Spleen (tissue), 11 donors: ENCODE measurements around the gene FAM25A. TPM values are rescaled to one million over a fixed set of nuclear protein-coding genes. Genes with fewer than 3 reads are reported as not detected.
"Not testable (repeated sequence)": the region's sequence is repeated elsewhere in the genome, so short reads cannot be mapped to it uniquely, and the experiment has no call there.

ENCODE experiments used
- DNase-seq: peaks from one replicate; pipeline ENCODE4 v3.0.0-alpha.2; 2020
- H3K27ac ChIP-seq, 8 donors: fragments of 200-600 bp; sonication (generic) in 7 of 8; 1 replicate in 4 of 8; 2 replicates in 4 of 8; pipeline versions ENCODE4 v1.5.0 to v1.8.0; 2016 to 2021; ENCODE audit warnings: inconsistent platforms in 4 of 8, mild to moderate bottlenecking in 4 of 8, moderate library complexity in 1 of 8
- H3K27me3 ChIP-seq, 7 donors: fragments of 200-600 bp; sonication (generic) in 6 of 7; replicated peaks in 1 of 7; 1 replicate in 4 of 7; 2 replicates in 3 of 7; pipeline versions ENCODE4 v1.5.0 to v1.8.0; 2016 to 2021; ENCODE audit warnings: inconsistent platforms in 3 of 7, mild to moderate bottlenecking in 1 of 7
- H3K36me3 ChIP-seq, 6 donors: fragments of 200-600 bp; sonication (generic) in 5 of 6; 1 replicate in 4 of 6; 2 replicates in 2 of 6; pipeline versions ENCODE4 v1.5.0 to v1.8.0; 2016 to 2021; ENCODE audit warnings: inconsistent platforms in 2 of 6
- H3K4me1 ChIP-seq, 6 donors: fragments of 200-600 bp; sonication (generic) in 5 of 6; 1 replicate in 3 of 6; 2 replicates in 3 of 6; pipeline versions ENCODE4 v1.5.0 to v1.8.0; 2016 to 2021; ENCODE audit warnings: inconsistent platforms in 3 of 6
- H3K4me3 ChIP-seq, 8 donors: fragments of 200-600 bp; sonication (generic) in 7 of 8; 1 replicate in 4 of 8; 2 replicates in 4 of 8; pipeline versions ENCODE4 v1.5.0 to v1.8.0; 2016 to 2021; ENCODE audit warnings: inconsistent platforms in 4 of 8, mild to moderate bottlenecking in 4 of 8, moderate library complexity in 2 of 8
- H3K9me3 ChIP-seq, 8 donors: fragments of 200-600 bp; sonication (generic) in 7 of 8; 1 replicate in 4 of 8; 2 replicates in 4 of 8; pipeline versions ENCODE4 v1.5.0 to v1.8.0; 2016 to 2021; ENCODE audit warnings: inconsistent platforms in 4 of 8
- POLR2A ChIP-seq, 3 donors: fragments of 450-650 bp; IDR thresholded peaks; one replicate each; pipeline ENCODE4 v1.5.1; 2017; ENCODE audit warnings: antibody characterized with exemption in 3 of 3, mild to moderate bottlenecking in 1 of 3
- POLR2AphosphoS5 ChIP-seq, 3 donors: sonication (generic); formaldehyde crosslinking; IDR thresholded peaks; one replicate each; pipeline ENCODE4 v1.5.1; 2017; ENCODE audit warnings: antibody characterized with exemption in 3 of 3
- WGBS, 5 donors: extraction: QIAGEN DNeasy Blood & Tissue Kit in 3 of 5; methylation state at CpG; one replicate each; pipeline versions ENCODE4 v1.1.5 to v1.1.7; 2013 to 2018; 5-methylcytosine and 5-hydroxymethylcytosine counted together
- intact Hi-C: fragments of 100-400 bp; cut with DNase I; formaldehyde crosslinking; loops from one replicate; pipeline ENCODE4 v1.15.0; 2023; ENCODE audit warnings: low total_unique reads
- polyA plus RNA-seq, 3 donors: library from polyadenylated mRNA; stranded (reverse); fragments of 200-250 nt; gene quantifications; one replicate each; pipeline ENCODE4 v1.2.1, GENCODE V29; 2013
- total RNA-seq, 7 donors: library from RNA; depleted of rRNA in 3 of 7; stranded (reverse); fragments of >200 nt in 3 of 7; fragmentation: NEBNext Ultra II Directional in 4 of 7; extraction: Animal tissue kit (Norgen Biotek cat#: 25700) in 4 of 7; gene quantifications; one replicate each; pipeline versions ENCODE4 v1.1.0 to v1.2.1, GENCODE V29; 2016 to 2021
- TF ChIP-seq, protein P1 (sequence below), 11 experiments: fragments of 200-600 bp in 7 of 11; fragments of 450-650 bp in 4 of 11; sonication (generic) in 4 of 11; IDR thresholded peaks in 8 of 11; conservative IDR thresholded peaks in 3 of 11; 1 replicate in 7 of 11; 2 replicates in 4 of 11; pipeline versions ENCODE4 v1.4.0 to v1.8.0; 2016 to 2021; ENCODE audit warnings: antibody characterized with exemption in 11 of 11, inconsistent platforms in 4 of 11, mild to moderate bottlenecking in 1 of 11
- donor health status: healthy with polysubstance abuse.
- donor health status: DM: no; HTN: no; CAD: no; lungs with moderate emphysema.
- donor health status: DM: no; HTN: no; CAD: no.
- donor health status: Bipolar disorder and iron deficiency.
- donor health status: healthy.
- donor health status: DM: no; HTN: no; CAD: no.
- donor health status: DM: yes; HTN: yes; CAD: no.

Gene FAM25A
- total and polyA plus RNA-seq, 10 donors = not detected

DNA sequence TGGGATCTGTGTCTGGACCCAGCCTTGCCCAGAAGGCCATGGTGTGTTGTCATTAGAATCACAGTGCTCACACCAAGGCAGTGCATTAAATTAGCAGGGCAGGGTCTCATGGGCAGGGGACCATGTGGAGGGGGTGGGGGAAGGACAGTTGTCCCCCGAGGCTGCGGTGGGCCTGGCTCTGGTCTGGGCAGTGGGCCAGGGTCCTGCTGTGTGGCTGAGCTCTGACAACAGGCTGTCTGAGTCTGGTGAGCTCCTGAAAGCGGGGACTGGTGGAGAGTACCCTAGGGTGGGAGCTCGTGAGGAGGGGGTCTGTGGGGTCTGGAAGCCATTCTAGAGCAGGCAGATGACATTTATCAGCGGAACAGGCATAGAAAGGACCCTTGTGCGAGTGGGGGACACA, 2.0 kb upstream of the FAM25A start:
- intact Hi-C loops, H3K9me3 ChIP-seq, H3K36me3 ChIP-seq, H3K27me3 ChIP-seq, H3K4me1 ChIP-seq, DNase-seq, H3K27ac ChIP-seq, H3K4me3 ChIP-seq: not testable (repeated sequence)
- 76 to 88% (median 85%) methylated on average over 4 to 6 of the region's 6 CpGs for WGBS, 5 donors

DNA sequence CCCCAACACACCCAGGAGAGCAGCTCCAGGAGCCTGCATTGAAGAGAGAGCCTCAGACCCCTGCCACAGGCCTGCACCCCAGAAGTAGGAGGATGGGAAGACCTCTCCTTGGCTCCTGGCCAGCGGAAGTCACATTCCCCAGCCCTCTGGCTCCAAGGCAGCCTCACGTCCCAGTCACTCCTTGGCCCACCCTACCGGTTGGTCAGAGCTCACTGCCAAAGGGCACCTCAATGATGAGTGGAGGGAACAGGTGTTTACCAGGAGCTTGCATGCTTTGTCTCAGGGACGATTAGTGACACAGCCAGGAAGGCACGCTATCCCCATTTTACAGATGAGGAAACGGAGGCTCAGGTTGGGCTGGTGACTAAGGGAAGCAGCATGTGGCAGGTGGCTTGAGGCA, 1.0 kb upstream of the FAM25A start:
- intact Hi-C loops, H3K27ac ChIP-seq, H3K9me3 ChIP-seq, H3K4me1 ChIP-seq, H3K27me3 ChIP-seq, DNase-seq, H3K4me3 ChIP-seq, H3K36me3 ChIP-seq: not testable (repeated sequence)
- WGBS, 5 donors = 88 to 94% (median 92%) methylated on average over 2 to 6 of the region's 6 CpGs

DNA sequence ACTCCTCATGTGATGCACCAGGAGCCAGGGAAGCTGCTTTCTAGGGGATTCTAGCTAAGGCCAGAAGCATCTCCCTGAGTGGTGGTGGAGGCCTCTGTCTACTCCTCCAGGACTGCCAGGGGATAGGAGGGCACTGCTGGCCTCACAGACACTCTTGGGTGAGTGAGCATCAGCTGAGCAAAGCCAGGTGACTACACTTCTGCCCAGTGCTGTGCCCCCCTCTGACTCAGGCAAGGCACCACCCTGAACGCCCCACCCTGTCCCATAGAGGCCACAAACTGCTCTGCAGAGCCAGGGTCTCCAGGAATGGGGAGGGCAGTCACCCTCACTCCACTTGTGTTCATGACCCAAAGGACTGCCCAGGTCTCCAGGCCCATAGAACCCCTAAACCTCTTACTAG, 590 bp upstream of the FAM25A start:
- WGBS, 5 donors = 71 to 92% (median 87%) methylated on average over 1 of the region's 1 CpG; no CpG with 5 or more reads in 1 of the 5 donors
- H3K4me3 ChIP-seq, H3K27me3 ChIP-seq, H3K27ac ChIP-seq, intact Hi-C loops, H3K9me3 ChIP-seq, H3K36me3 ChIP-seq, DNase-seq, H3K4me1 ChIP-seq: not testable (repeated sequence)

DNA sequence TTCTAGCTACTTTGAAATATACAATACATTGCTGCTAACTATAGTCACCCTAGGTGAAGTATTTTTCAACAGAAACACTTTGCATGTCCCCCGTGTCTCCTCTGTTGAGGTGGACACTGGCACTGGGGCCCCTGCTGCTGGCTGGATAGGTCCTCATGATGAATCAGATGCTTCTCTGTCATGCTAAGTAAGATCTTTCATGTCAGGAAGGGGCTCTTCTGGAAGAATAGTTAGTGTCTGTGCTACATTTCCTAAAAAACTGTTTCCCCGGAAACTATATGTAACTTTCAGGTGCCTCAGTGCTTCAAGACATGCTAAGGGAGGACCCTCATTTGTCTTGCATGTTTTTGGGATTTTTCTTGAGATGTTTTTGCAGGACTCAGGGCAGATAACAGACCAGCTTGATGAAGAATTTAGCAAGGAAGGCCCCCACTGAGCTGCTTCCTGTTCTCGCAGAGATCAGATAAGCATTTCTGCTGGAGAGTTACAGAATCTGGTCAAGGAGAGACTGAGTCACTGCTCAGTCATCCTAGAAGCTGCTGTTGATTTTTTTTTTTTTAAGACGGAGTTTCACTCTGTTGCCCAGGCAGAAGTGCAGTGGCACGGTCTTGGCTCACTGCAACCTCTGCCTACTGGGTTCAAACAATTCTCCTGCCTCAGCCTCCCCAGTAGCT, 5.3 kb downstream of the FAM25A start:
- 36 to 50% (median 47%) methylated on average over 5 of the region's 5 CpGs for WGBS, 5 donors
- H3K4me3 ChIP-seq, intact Hi-C loops, H3K4me1 ChIP-seq, H3K27me3 ChIP-seq, H3K36me3 ChIP-seq, H3K9me3 ChIP-seq, H3K27ac ChIP-seq, DNase-seq: not testable (repeated sequence)

DNA sequence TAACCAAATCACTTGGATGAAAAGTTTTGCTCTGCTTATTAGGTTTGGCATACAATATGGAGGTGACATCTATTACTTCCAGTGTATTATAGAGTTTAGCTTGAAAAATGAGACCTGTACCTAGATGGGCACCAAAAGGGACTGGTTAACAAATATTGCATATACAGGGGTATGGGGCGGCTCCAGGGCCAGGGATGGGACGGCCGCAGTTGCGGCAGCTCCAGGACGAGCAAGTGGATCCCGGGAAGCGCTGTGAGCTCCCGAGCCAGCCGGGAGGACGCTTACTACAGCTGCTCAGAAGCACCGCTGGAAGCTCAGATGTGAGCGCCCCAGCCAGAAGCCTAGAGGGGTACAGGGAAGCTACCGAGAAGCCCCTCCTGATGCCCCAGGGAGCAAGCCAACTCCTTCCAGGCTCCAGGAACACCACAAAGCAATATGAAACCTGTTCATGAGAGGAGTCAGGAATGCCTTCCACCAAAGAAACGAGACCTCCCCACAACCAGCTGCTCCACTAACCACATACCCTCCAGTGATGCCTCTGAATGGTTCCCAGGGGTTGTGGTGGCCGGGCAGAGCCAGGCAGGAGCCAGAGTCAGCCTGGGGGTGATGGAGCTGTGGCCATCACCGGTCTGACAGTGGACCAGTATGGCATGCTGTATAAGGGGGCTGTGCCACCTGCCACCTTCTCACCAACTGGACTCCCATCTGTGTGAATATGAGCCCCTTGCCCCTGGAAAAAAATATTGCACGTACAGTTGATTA, 6.8 kb downstream of the FAM25A start:
- H3K4me1 ChIP-seq, DNase-seq, intact Hi-C loops, H3K36me3 ChIP-seq, H3K27me3 ChIP-seq, H3K4me3 ChIP-seq, H3K27ac ChIP-seq: not testable (repeated sequence)
- peaks cover 0 to 17% (median 9%) of the 10 kb centered on the region in 8 donors for H3K9me3 ChIP-seq
- 86 to 99% (median 92%) methylated on average over 16 to 17 of the region's 17 CpGs for WGBS, 5 donors

DNA sequence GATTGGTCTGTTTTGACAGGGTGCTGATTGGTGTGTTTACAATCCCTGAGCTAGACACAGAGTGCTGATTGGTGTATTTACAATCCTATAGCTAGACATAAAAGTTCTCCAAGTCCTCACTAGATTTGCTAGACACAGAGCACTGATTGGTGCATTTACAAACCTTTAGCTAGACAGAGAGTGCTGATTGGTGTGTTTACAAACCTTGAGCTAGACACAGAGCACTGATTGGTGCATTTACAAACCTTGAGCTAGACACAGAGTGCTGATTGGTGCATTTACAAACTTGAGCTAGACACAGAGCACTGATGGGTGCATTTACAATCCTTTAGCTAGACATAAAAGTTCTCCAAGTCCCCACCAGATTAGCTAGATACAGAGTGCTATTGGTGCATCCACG, 10.3 kb downstream of the FAM25A start:
- peaks cover 0 to 17% (median 9%) of the 10 kb centered on the region in 8 donors for H3K9me3 ChIP-seq
- H3K4me3 ChIP-seq, H3K36me3 ChIP-seq, DNase-seq, H3K27me3 ChIP-seq, intact Hi-C loops, H3K4me1 ChIP-seq, H3K27ac ChIP-seq: not testable (repeated sequence)
- WGBS, 5 donors = 83 to 100% (median 91%) methylated on average over 1 of the region's 1 CpG

DNA sequence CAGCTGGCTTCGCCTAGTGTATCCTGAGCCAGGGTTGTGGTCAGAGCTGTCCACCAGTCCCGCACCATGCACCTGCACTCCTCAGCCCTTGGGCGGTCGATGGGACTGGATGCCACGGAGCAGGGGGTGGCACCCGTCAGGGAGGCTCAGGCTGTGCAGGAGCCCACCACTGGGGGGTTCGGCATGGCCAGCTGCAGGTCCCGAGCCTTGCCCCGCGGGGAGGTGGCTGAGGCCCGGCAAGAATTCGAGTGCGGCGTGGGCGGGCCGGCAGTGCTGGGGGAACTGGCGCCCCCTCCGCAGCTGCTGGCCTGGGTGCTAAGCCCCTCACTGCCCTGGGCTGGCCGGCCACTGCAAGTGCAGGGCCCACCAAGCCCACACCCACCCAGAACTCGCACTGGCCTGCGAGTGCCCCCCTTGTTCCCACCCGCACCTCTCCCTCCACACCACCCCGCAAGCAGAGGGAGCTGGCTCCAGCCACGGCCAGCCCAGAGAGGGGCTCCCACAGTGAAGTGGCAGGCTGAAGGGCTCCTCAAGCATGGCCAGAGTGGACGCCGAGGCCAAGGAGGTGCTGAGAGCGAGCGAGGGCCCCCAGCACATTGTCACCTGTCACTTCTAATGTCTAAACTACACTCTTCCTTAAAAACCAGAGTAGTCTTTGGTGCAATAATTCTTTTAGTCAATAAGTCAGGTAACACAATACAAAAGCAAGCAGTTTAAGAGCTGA, 11.0 kb downstream of the FAM25A start:
- Histone ChIP-seq H3K4me1 (no peaks in the 10 kb centered on the region), H3K36me3 (no peaks in the 10 kb centered on the region), H3K9me3 (peaks cover 0 to 17% (median 9%) of the 10 kb centered on the region in 8 donors), H3K27me3 (no peaks in the 10 kb centered on the region), H3K27ac (no peak overlapping the region), H3K4me3 (no peak overlapping the region)
- intact Hi-C loops = no loop called here
- no peak for DNase-seq
- TF ChIP-seq, protein P1, sequence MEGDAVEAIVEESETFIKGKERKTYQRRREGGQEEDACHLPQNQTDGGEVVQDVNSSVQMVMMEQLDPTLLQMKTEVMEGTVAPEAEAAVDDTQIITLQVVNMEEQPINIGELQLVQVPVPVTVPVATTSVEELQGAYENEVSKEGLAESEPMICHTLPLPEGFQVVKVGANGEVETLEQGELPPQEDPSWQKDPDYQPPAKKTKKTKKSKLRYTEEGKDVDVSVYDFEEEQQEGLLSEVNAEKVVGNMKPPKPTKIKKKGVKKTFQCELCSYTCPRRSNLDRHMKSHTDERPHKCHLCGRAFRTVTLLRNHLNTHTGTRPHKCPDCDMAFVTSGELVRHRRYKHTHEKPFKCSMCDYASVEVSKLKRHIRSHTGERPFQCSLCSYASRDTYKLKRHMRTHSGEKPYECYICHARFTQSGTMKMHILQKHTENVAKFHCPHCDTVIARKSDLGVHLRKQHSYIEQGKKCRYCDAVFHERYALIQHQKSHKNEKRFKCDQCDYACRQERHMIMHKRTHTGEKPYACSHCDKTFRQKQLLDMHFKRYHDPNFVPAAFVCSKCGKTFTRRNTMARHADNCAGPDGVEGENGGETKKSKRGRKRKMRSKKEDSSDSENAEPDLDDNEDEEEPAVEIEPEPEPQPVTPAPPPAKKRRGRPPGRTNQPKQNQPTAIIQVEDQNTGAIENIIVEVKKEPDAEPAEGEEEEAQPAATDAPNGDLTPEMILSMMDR (IDR thresholded peaks at IDR 0.05 in 8 of 11, conservative IDR thresholded peaks at IDR 0.05 in 3 of 11) = no peak
- TF ChIP-seq POLR2AphosphoS5 (IDR thresholded peaks at IDR 0.05) (no peak), POLR2A (IDR thresholded peaks at IDR 0.05) (no peak)
- WGBS, 5 donors = 88 to 98% (median 96%) methylated on average over 10 to 28 of the region's 28 CpGs
